Measurements from ENCODE around the gene HNRNPH3.

DNA sequence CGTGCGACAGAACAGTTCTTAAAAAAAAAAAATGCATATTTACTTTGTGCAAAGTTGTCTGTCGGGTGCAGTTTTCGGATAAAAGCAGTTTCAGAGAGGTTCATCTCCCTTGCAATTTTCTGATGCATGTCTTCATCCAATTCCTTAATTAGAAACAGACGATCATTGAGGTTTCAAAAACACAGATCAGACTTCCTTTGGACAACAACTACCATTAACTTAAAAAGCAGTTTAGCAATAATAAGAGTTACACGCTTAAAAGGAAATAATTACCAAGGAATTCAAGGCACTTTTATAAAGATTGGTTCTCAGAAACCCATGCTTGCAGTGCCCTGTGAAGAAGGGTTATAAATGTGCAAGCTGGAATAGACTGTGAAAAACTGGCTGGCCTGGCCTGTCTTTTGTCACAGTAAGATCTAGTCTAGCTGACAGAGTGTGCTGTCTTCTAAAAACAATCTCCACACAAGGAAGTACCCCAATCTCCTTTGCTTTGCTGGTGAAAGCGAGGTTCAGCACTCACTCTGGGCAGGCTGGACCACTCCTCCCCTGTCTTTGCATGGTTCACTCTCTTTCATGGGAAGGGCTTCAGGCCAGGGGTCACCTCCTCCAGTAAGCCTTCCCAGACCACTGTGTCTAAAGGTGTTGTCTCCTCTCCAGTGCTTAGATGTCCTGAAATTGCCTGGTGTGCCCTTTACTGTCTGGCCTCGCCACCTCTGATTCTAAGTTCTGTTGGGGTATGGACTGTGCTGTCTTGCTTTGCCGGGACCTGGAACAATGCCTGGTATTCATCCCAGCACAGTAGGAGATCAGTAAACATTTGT, 34.8 kb upstream of the HNRNPH3 start:
- TF ChIP-seq, protein P1, sequence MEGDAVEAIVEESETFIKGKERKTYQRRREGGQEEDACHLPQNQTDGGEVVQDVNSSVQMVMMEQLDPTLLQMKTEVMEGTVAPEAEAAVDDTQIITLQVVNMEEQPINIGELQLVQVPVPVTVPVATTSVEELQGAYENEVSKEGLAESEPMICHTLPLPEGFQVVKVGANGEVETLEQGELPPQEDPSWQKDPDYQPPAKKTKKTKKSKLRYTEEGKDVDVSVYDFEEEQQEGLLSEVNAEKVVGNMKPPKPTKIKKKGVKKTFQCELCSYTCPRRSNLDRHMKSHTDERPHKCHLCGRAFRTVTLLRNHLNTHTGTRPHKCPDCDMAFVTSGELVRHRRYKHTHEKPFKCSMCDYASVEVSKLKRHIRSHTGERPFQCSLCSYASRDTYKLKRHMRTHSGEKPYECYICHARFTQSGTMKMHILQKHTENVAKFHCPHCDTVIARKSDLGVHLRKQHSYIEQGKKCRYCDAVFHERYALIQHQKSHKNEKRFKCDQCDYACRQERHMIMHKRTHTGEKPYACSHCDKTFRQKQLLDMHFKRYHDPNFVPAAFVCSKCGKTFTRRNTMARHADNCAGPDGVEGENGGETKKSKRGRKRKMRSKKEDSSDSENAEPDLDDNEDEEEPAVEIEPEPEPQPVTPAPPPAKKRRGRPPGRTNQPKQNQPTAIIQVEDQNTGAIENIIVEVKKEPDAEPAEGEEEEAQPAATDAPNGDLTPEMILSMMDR (IDR thresholded peaks at IDR 0.05): no peak
- no peak for TF ChIP-seq POLR2A (IDR thresholded peaks at IDR 0.05)

Data from testis (tissue), 2 donors.